IPS DF 6.9 (cell line): ENCODE data around the gene FAM171A1.
"Not testable (repeated sequence)": the region's sequence is repeated elsewhere in the genome, so short reads cannot be mapped to it uniquely, and the experiment has no call there.

Source experiments
- DNase-seq: peaks from one replicate; pipeline ENCODE4 v3.0.0-alpha.2; 2013; ENCODE audit warnings: low read depth, low spot score
- H3K27ac ChIP-seq: one replicate; pipeline ENCODE4 v1.5.1; 2013; ENCODE audit warnings: low read length, control low read depth
- H3K27me3 ChIP-seq: 2 replicates; pipeline ENCODE4 v1.6.1; 2013; ENCODE audit warnings: mild to moderate bottlenecking, low read length; ENCODE audit not compliant: control insufficient read depth, insufficient read depth
- H3K36me3 ChIP-seq: 2 replicates; pipeline ENCODE4 v1.6.1; 2013; ENCODE audit warnings: low read length; ENCODE audit not compliant: control insufficient read depth, insufficient read depth
- H3K4me1 ChIP-seq: 2 replicates; pipeline ENCODE4 v1.6.1; 2013; ENCODE audit warnings: low read length; ENCODE audit not compliant: control insufficient read depth, insufficient read depth
- H3K4me3 ChIP-seq: 2 replicates; pipeline ENCODE4 v1.5.1; 2013; ENCODE audit warnings: mild to moderate bottlenecking, low read length
- H3K9me3 ChIP-seq: 2 replicates; pipeline ENCODE4 v1.6.1; 2013; ENCODE audit warnings: low read length, inconsistent platforms; ENCODE audit not compliant: control insufficient read depth, insufficient read depth
- WGBS: extraction: QIAGEN DNeasy Blood & Tissue Kit; methylation state at CpG from one replicate; pipeline ENCODE4 v1.1.7; 2013; ENCODE audit warnings: mixed read lengths, missing lambda C conversion rate; ENCODE audit not compliant: insufficient read length, insufficient coverage; 5-methylcytosine and 5-hydroxymethylcytosine counted together

FAM171A1 gene

DNA sequence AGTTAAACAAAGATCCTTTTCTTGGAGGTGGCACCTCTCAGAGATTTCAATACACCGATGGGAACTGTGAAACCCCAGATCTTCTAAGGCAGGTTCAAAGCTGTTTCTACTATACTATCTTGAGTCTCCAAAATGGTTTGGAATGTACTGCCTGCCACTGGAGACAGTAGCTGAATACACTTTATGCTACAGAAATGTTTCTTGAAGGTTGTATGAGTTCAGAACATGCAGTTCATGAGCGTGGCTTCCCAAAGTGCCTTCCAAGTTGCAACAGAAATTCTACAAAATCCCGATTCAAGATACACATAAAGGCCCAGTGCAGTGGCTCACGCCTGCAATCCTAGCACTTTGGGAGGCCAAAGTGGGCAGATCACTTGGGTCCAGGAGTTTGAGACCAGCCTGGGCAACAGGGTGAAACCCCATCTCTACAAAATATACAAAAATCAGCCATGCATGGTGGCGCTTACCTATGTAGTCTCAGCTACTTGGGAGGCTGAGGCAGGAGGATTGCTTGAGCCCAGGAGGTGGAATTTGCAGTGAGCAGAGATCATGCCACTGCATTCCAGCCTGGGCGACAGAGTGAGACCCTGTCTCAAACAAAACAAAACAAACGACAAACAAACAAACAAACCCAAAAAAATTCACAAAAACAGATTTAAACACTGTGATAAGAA is 36.3 kb downstream of the FAM171A1 start:
- H3K27ac ChIP-seq = no peak overlapping the region
- no peak overlapping the region for H3K4me3 ChIP-seq
- DNase-seq = no peak
- H3K36me3 ChIP-seq = no peaks in the 10 kb centered on the region
- 100% methylated on average over 1 of the region's 7 CpGs for WGBS
- H3K4me1 ChIP-seq = no peaks in the 10 kb centered on the region
- no peaks in the 10 kb centered on the region for H3K27me3 ChIP-seq
- no peaks in the 10 kb centered on the region for H3K9me3 ChIP-seq

DNA sequence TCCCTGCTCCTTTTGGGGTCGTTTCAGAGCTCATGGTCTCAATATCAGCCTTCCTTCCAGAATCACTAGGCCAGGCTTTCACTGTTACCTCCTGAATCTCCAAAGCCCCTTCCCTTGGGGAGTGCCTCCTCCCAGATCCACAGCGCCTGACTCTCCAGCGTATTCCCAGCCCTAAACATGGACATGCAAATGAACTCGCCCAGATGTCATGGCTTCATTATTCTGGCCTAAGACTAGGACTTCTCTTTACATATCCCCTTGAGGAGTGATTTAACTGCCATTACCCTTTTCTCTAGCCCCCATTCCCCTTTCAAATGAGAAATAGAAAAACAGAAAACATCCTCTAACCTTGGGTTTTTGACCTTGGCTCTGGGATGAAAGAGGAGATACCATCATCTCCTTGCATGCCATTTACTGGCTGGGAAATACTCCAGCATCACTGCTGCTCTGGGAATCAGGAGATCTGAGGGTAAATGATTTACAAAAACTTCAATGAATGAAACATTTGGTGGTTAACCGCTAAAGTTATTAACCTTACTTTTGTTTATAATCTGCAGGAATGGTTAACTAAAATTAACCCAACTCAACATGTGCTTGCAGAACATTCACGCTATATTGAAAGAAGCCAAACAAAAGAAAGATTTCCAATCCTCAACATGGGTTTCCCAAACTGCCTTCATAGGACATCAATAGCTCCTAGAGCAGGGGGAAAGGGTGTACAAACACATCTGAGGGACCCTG is 37.0 kb downstream of the FAM171A1 start:
- no peak overlapping the region for H3K27ac ChIP-seq
- no peaks in the 10 kb centered on the region for H3K36me3 ChIP-seq
- WGBS = no CpG with 5 or more reads among the region's 6 CpGs
- no peak for DNase-seq
- H3K4me3 ChIP-seq = no peak overlapping the region
- H3K9me3 ChIP-seq = no peaks in the 10 kb centered on the region
- H3K4me1 ChIP-seq = no peaks in the 10 kb centered on the region
- no peaks in the 10 kb centered on the region for H3K27me3 ChIP-seq

DNA sequence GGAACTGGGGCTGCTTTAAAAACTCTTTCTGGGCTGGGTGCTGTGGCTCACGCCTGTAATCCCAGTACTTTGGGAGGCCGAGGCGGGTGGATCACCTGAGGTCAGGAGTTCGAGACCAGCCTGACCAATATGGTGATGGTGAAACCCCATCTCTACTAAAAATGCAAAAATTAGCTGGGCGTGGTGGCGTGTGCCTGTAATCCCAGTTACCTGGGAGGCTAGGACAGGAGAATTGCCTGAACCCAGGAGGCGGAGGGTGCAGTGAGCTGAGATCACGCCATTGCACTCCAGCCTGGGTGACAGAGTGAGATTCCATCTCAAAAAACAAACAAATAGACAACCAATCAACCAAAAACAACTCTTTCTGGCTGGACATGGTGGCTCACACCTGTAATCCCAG is 37.9 kb downstream of the FAM171A1 start:
- not testable (repeated sequence) for H3K4me1 ChIP-seq, H3K9me3 ChIP-seq, H3K27ac ChIP-seq, H3K36me3 ChIP-seq, H3K27me3 ChIP-seq, DNase-seq, H3K4me3 ChIP-seq
- no CpG with 5 or more reads among the region's 8 CpGs for WGBS

DNA sequence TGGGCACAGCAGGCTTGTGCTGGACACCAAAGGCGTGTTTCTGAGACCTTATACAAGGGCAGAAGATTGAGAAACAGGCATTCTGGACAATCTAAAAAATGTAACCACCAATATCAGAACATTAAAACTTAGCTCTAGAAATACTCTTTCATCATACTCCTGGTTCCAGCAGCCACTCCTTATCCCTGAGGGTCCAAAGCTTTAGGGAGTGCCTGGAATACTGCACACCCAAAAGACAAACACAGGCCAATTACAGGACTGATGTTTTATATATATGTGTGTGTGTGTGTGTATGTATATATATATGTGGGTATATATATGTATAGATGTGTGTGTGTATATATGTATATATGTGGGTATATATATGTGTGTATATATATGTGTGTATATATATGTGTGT is 39.6 kb downstream of the FAM171A1 start:
- no peak for DNase-seq
- Histone ChIP-seq H3K36me3 (no peaks in the 10 kb centered on the region), H3K4me1 (no peaks in the 10 kb centered on the region), H3K27me3 (no peaks in the 10 kb centered on the region), H3K27ac (no peak overlapping the region), H3K9me3 (no peaks in the 10 kb centered on the region), H3K4me3 (no peak overlapping the region)
- no CpG with 5 or more reads among the region's 1 CpG for WGBS

DNA sequence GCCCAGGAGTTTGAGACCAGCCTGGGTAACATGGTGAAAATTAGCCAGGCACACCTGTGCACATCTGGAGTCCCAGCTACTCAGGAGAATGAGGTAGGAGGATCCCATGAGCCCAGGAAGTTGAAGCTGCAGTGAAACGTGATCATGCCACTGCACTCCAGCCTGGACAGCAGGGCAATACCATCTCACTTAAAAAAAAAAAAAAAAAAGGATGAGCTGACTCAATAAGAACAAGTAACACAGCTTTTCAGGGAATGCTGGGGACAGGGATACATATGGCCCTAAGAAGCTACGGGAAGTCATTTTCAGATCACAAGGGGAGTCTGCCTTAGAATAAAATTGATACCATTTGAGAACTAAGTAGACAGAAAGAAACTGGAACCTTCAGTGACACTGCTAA is 41.7 kb downstream of the FAM171A1 start:
- H3K9me3 ChIP-seq = no peaks in the 10 kb centered on the region
- no peak overlapping the region for H3K4me3 ChIP-seq
- WGBS = no CpG with 5 or more reads among the region's 2 CpGs
- H3K36me3 ChIP-seq = no peaks in the 10 kb centered on the region
- no peaks in the 10 kb centered on the region; the same call in 1 of the 2 replicates for H3K4me1 ChIP-seq
- no peaks in the 10 kb centered on the region for H3K27me3 ChIP-seq
- H3K27ac ChIP-seq = no peak overlapping the region
- DNase-seq = no peak

DNA sequence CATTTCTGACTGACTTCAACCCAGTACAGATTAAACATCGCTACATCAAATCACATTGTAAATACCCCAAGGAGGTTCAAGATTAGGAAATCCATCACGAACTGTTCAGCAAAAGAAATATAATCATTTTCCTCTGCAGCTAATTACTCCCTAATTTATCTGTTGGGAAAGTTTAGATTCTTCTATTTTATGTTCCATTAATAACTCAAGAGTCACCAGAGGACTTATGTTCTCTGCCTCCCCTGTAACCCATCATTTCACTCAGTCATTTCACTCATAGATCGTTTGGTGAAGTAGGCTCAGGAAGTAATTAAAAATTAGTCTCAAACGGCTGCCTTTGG is 45.2 kb downstream of the FAM171A1 start:
- Histone ChIP-seq H3K4me1 (no peaks in the 10 kb centered on the region; the same call in 1 of the 2 replicates), H3K36me3 (no peaks in the 10 kb centered on the region), H3K27me3 (no peaks in the 10 kb centered on the region), H3K4me3 (no peak overlapping the region), H3K27ac (no peak overlapping the region), H3K9me3 (no peaks in the 10 kb centered on the region)
- no peak for DNase-seq
- no CpG with 5 or more reads among the region's 4 CpGs for WGBS

DNA sequence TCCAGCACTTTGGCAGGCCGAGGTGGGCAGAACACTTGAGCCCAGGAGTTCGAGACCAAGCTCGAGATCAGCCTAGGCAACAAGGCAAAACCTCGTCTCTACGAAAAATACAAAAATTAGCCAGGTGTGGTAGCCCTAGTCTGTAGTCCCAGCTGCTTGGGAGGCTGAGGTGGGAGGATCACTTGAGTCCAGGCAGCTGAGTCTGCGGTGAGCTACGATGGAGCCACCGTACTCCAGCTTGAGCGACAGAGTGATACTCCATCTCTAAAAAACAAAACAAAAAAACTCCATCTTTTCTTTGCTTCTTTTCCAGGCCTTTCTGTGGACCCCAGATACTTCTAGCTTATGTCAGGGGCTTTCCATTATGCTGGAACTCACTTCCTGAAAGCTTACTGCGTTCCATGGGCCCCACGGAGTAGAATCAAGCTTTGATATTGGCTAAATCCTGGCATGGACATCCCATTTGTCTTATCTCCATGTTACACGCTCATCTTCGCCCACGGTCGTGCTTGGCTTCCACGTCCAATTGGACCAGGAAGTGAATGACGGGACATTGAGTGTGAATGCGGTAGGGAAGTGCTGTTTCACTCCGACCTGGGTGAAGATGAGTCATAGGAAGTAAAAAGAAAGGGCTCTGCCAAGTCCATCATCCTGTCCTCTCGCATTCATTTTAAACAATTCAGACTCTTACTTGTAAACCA is 45.7 kb downstream of the FAM171A1 start:
- no peaks in the 10 kb centered on the region; the same call in 1 of the 2 replicates for H3K4me1 ChIP-seq
- H3K27ac ChIP-seq = no peak overlapping the region
- no peaks in the 10 kb centered on the region for H3K9me3 ChIP-seq
- no peaks in the 10 kb centered on the region for H3K36me3 ChIP-seq
- no CpG with 5 or more reads among the region's 20 CpGs for WGBS
- no peaks in the 10 kb centered on the region for H3K27me3 ChIP-seq
- no peak overlapping the region for H3K4me3 ChIP-seq
- no peak for DNase-seq

DNA sequence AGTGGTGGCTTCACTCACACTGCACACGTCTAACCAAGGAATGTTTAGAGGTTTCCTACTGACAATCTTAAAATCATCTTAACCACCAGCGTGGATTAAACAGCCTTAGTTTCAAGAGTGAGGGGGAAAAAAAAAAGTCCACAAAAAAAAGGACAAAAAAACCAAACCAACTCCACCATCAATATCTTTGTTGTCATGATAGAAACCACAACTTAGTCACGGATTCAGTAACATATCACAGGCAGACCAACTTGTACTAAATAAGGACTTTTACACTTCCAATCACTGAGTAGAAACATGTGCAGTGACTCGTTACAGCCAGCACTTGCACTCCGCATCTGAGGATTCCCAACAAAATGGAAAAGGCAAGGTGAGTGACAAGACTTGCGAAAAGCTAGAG is 46.5 kb downstream of the FAM171A1 start:
- Histone ChIP-seq H3K27me3 (no peaks in the 10 kb centered on the region), H3K27ac (no peak overlapping the region), H3K4me1 (no peaks in the 10 kb centered on the region; the same call in 1 of the 2 replicates), H3K4me3 (no peak overlapping the region), H3K36me3 (no peaks in the 10 kb centered on the region), H3K9me3 (no peaks in the 10 kb centered on the region)
- DNase-seq = no peak
- no CpG with 5 or more reads among the region's 6 CpGs for WGBS

DNA sequence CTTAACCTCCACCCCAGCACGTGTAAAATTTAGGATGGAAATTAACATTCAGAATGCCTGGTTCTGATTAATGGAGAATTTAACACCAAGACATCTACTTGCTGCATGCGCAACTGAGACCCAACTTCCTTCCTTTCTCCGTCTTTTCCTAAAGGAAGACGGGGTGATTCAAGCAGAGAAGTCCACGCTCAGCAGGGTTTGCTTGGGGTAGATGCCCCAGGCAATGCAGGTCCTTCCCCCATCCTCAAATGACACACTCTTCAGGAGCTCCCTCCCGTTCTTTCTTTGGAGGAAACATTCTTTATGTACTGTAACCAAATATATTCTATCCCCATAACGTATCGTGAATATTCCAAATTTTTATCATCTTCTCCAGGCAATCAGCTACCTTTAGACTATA is 47.0 kb downstream of the FAM171A1 start:
- 100% methylated on average over 2 of the region's 8 CpGs for WGBS
- Histone ChIP-seq H3K27ac (no peak overlapping the region), H3K36me3 (no peaks in the 10 kb centered on the region), H3K4me1 (no peaks in the 10 kb centered on the region; the same call in 1 of the 2 replicates), H3K4me3 (no peak overlapping the region), H3K27me3 (no peaks in the 10 kb centered on the region), H3K9me3 (no peaks in the 10 kb centered on the region)
- DNase-seq = no peak

DNA sequence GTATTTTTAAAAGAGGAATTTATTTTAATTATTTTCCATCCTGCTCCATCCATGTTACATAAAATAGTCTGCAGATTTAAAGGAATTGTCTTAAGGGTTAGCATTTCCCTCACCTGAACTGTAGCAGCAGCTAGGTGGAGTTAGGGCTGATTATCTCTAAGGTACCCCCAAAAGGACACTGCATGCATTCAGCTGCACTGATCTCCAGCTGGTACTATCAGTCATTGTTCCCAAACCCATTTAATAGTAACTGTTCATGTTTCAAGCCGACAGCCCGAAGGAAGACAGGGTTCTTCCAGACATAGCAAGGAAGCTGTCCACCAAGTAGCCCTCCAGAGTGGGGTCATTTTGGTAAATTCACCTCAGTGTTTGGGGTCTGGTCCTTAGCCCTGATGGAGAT is 48.7 kb downstream of the FAM171A1 start:
- WGBS = no CpG with 5 or more reads among the region's 2 CpGs
- no peak overlapping the region for H3K27ac ChIP-seq
- H3K4me1 ChIP-seq = no peaks in the 10 kb centered on the region; the same call in 1 of the 2 replicates

More for the DNA sequence above, 48.7 kb downstream of the FAM171A1 start:
- H3K4me3 ChIP-seq = no peak overlapping the region
- H3K9me3 ChIP-seq = no peaks in the 10 kb centered on the region
- no peak for DNase-seq
- no peaks in the 10 kb centered on the region for H3K36me3 ChIP-seq
- no peaks in the 10 kb centered on the region for H3K27me3 ChIP-seq
